Right cardiac atrium (tissue), 5 donors: ENCODE data around the gene HDAC6. TPM values are rescaled to one million over a fixed set of nuclear protein-coding genes. Genes with fewer than 3 reads are reported as not detected.

Experiments
- ATAC-seq, 2 donors: fragments of 200-7000 bp; cut with Tn5 transposase; one replicate each; pipeline versions ENCODE4 v1.8.0 to v1.9.1; 2020; ENCODE audit warnings: moderate library complexity in 2 of 2, mild to moderate bottlenecking in 1 of 2
- DNase-seq, 3 donors: peaks; one replicate each; pipeline ENCODE4 v3.0.0-alpha.2; 2020
- H3K27ac ChIP-seq: one replicate; pipeline ENCODE4 v1.5.1; 2013; ENCODE audit warnings: mild to moderate bottlenecking, low read length, control low read depth, moderate library complexity
- H3K27me3 ChIP-seq: one replicate; pipeline ENCODE4 v1.6.1; 2013; ENCODE audit not compliant: control insufficient read depth, insufficient read depth
- H3K4me1 ChIP-seq: one replicate; pipeline ENCODE4 v1.6.1; 2013; ENCODE audit warnings: low read length; ENCODE audit not compliant: control insufficient read depth, insufficient read depth
- H3K4me3 ChIP-seq: one replicate; pipeline ENCODE4 v1.5.1; 2013; ENCODE audit warnings: low read length, control low read depth
- H3K9me3 ChIP-seq: one replicate; pipeline ENCODE4 v1.6.1; 2013; ENCODE audit warnings: low read length; ENCODE audit not compliant: control insufficient read depth
- WGBS: extraction: QIAGEN DNeasy Blood & Tissue Kit; methylation state at CpG from one replicate; pipeline ENCODE4 v1.1.7; 2013; 5-methylcytosine and 5-hydroxymethylcytosine counted together
- intact Hi-C, 4 donors: fragments of 100-400 bp; cut with DNase I; formaldehyde crosslinking; loops; one replicate each; pipeline versions ENCODE4 v1.11.0 to v1.14.0; 2022 to 2023
- long read RNA-seq, 4 donors: library from polyadenylated mRNA; unstranded; transcript quantifications; one replicate each; pipeline ENCODE4 v2.0.0, GENCODE V29; 2020 to 2021
- polyA plus RNA-seq: library from polyadenylated mRNA; stranded (reverse); fragments of 200-250 nt; gene quantifications from one replicate; pipeline ENCODE4 v1.2.3, GENCODE V29; 2013
- total RNA-seq, 4 donors: library from RNA; stranded (reverse); fragmentation: NEBNext Ultra II Directional; extraction: Animal tissue kit (Norgen Biotek cat#: 25700); gene quantifications; one replicate each; pipeline ENCODE4 v1.2.1, GENCODE V29; 2021
- donor health status: healthy with polysubstance abuse.
- donor health status: DM: no; HTN: yes; CAD: no.
- donor health status: DM: no; HTN: no; CAD: no.
- donor health status: DM: no; HTN: yes; CAD: no; lungs with severe emphysema.
- donor health status: DM: yes; HTN: yes; CAD: no.

The HDAC6 gene
- 10 to 100 TPM; 42.6 to 56.7 (median 50.5) TPM for total RNA-seq
- polyA plus RNA-seq, result 41.5 TPM
- long read RNA-seq, donor 1, full-length matches to known transcripts, result 21 of 46 reads
- long read RNA-seq, donor 1, partial matches to known transcripts, result 13 of 46 reads
- long read RNA-seq, donor 1, other reads (novel, unspliced or antisense), result 12 of 46 reads
- long read RNA-seq, donor 2, full-length matches to known transcripts, result 4 of 23 reads
- long read RNA-seq, donor 2, partial matches to known transcripts, result 6 of 23 reads
- long read RNA-seq, donor 2, other reads (novel, unspliced or antisense), result 13 of 23 reads
- long read RNA-seq, donor 3, full-length matches to known transcripts, result 21 of 91 reads
- long read RNA-seq, donor 3, partial matches to known transcripts, result 40 of 91 reads
- long read RNA-seq, donor 3, other reads (novel, unspliced or antisense), result 30 of 91 reads
- long read RNA-seq, donor 4, full-length matches to known transcripts, result 8 of 25 reads
- long read RNA-seq, donor 4, partial matches to known transcripts, result 5 of 25 reads
- long read RNA-seq, donor 4, other reads (novel, unspliced or antisense), result 12 of 25 reads

DNA sequence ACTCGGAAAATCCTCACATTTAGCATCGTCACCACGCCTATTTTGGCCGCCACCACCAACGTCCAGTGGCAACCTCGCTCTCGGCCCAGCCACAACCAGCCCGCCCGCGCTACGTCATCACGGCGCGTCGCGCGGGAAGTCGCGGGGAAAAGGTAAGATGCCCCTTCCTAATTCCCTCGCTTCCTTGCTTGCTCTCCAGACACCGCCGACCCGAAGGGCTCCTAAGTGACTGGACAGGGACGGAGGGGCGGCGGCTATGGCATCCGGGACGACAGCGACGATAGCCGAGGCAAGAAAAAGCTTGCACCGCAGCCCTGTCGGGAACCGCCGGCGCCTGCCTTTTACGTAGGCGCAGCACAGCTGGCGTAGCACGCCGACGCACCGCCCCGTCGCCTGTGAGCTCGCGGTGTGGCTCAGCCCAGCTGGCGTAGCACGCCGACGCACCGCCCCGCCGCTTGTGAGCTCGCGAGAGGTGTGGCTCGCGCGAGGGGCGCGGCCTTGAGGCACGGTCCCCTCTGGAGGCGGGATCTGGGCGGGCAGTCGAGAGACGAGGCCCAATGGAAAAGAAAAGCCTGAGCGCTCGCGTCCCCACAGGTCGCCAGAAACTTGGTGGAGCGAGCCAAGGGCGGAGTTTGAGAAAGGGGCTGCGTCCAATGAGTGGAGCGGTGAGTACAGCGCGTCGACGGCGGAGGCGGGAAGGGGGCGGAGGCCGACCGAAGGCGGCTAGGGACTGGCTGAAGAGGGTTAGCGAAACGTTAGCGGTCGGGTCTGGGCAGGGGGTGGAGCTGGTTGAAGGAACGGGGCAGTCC lies at the start of gene HDAC6:
Gene HDAC6 (plus strand): TSS at position 788 of the 809 bp plus-strand sequence. CDS start 626 bp downstream, outside the sequence.
- Histone ChIP-seq H3K27ac (peak within 1 kb of the TSS; percentile 92), H3K9me3 (no peaks in the 10 kb centered on the region), H3K4me1 (no peaks in the 10 kb centered on the region), H3K27me3 (no peaks in the 10 kb centered on the region), H3K4me3 (peak within 1 kb of the TSS; percentile 65)
- peak; percentile 96 to 97 for ATAC-seq
- intact Hi-C loops, result no loop called here
- DNase-seq, result peak; percentile 97 to 99 (median 98)
- under 1% methylated on average over 89 of the region's 89 CpGs for WGBS

DNA sequence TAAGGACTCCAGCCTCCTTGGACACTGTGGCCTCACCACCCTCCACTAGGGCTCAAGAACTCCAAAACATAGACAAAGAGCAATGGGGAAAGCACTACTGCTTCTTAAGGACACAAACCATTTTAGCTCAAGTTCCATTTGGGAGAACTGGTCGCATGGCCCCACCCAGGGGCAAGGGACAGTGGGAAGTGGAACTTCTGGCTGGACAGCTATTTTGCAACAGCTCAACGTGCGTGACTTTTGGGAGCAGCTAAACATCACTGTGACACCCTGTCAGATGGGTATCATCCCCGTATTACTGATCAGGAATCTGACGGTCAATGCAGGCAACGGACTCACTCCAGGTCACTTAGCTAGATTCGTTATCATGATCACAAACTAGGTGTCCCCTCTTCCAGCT lies 49.4 kb upstream of the HDAC6 start:
- DNase-seq, result no peak
- Histone ChIP-seq H3K4me1 (no peaks in the 10 kb centered on the region), H3K27me3 (no peaks in the 10 kb centered on the region), H3K4me3 (no peak overlapping the region), H3K9me3 (no peaks in the 10 kb centered on the region), H3K27ac (no peak overlapping the region)
- intact Hi-C loops, result no loop called here
- WGBS, result 67% methylated on average over 7 of the region's 7 CpGs
- ATAC-seq, result no peak

DNA sequence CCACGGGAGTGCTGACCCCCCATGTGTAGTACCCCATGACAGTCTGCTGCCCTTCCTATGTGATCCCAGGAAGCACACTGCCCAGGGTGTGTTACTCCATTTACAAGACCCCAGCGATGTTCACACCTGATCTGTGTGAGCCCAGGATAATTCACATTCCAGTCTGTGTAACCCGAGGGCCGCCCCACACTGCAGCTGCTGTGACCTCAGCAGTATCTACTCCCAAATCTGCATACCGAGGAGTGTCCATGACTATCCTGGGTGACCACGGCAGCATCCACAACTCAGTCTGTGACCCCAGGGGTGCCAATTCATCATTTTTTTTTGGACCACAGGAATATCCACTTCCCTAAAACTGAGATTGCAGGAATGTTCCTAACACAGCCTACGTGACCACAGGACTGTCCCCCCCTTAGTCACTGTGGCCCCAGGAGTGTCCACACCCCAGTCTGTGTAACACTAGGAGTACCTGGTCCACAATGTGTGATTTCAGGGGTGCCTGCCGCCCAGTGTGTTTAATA lies 48.1 kb upstream of the HDAC6 start:
- no peak overlapping the region for H3K27ac ChIP-seq
- ATAC-seq, result no peak
- intact Hi-C loops, result no loop called here
- H3K4me3 ChIP-seq, result no peak overlapping the region
- DNase-seq, result no peak
- WGBS, result 64% methylated on average over 8 of the region's 8 CpGs
- no peaks in the 10 kb centered on the region for H3K9me3 ChIP-seq
- no peaks in the 10 kb centered on the region for H3K4me1 ChIP-seq
- H3K27me3 ChIP-seq, result no peaks in the 10 kb centered on the region

DNA sequence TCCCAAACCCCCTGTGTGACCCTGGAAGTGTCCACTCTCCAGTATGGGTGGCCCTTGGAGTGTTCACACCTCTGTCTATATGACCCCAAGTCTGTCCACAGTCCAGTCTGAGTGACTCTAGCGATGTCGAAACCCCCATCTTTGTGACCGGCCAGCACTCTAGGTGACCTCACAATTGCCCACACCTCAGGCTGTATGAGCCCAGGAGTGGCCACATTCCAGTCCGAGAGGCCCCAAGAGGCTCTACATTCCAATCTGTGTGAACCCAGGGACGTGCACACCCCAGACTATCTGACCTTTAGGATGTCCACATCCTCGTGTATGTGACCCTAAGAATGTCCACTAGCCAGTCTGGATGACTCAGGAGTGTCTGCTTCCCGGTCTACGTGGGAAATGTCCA lies 47.6 kb upstream of the HDAC6 start:
- H3K27ac ChIP-seq, result no peak overlapping the region
- no peaks in the 10 kb centered on the region for H3K4me1 ChIP-seq
- ATAC-seq (no peak), DNase-seq (no peak)
- 66% methylated on average over 8 of the region's 8 CpGs for WGBS
- H3K9me3 ChIP-seq, result no peaks in the 10 kb centered on the region
- H3K4me3 ChIP-seq, result no peak overlapping the region
- no peaks in the 10 kb centered on the region for H3K27me3 ChIP-seq
- intact Hi-C loops, result no loop called here

DNA sequence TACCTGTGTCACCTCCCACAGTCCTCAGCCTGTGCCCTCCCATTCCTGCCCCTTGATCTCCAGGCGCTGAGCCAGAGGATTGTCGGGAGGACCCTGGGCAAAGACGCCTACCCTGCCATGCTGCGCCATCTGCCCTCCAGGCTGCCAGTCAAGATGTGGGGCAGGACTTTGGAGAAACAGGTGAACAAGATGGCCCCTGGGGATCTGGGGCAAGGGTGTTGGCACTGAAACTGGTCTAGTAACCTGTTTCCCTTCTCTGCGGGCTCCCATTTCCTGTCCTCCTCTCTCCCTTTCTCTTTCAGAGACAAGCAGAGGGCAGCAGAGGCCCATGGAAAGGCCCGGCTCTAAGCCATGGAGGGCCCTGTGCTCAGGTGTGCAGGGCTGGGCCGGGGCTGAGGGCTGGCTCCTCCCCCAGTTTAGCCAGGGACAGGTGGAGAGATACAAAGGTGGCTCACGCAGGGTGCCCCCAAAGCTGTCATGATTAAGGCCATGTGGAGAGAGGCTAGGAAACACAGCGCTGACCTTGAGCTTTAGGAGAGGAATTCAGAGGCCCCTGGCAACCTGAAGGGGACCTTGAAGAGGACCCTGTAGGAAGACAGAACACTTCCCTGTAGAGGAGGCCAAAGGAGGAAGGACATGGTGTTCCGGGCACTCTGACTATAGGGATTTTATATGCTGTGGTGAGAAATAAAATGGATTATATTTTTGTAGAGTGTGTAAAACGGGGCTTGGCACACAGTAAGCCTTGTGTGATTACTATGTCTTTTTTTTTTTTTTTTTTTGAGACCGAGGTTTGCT lies 40.0 kb upstream of the HDAC6 start, which contains the start of gene GLOD5:
Gene GLOD5 (plus strand): TSS at position 74 of the 798 bp plus-strand sequence. CDS start 44 bp downstream, at position 118.
- ATAC-seq (no peak), DNase-seq (no peak)
- intact Hi-C loops, result no loop called here

DNA sequence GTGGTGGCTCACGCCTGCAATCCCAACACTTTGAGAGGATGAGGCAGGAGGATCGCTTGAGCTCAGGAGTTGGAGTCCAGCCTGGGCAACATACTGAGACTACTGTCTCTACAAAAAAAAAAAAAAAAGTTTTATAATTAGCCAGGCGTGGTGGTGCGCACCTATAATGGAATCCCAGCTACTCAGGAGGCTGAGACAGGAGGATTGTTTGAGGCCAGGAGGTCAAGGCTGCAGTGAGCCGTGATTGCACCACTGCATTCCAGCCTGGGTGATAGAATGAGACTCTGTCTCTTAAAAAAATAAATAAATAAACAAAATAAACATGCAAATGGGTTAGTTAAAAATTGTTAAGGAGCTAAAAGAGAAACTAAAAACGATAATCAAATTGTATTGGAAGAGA lies 32.6 kb upstream of the HDAC6 start:
- no peaks in the 10 kb centered on the region for H3K9me3 ChIP-seq
- 81% methylated on average over 6 of the region's 6 CpGs for WGBS
- DNase-seq, result no peak
- ATAC-seq, result no peak
- H3K27ac ChIP-seq, result no peak overlapping the region
- no peaks in the 10 kb centered on the region for H3K27me3 ChIP-seq
- intact Hi-C loops, result no loop called here
- H3K4me3 ChIP-seq, result no peak overlapping the region
- no peaks in the 10 kb centered on the region for H3K4me1 ChIP-seq

More for the DNA sequence above, 40.0 kb upstream of the HDAC6 start, which contains the start of gene GLOD5:
- Histone ChIP-seq H3K27me3 (no peaks in the 10 kb centered on the region), H3K4me3 (no peak within 1 kb of the TSS), H3K4me1 (no peaks in the 10 kb centered on the region), H3K9me3 (no peaks in the 10 kb centered on the region), H3K27ac (no peak within 1 kb of the TSS)
- 38% methylated on average over 12 of the region's 12 CpGs for WGBS

DNA sequence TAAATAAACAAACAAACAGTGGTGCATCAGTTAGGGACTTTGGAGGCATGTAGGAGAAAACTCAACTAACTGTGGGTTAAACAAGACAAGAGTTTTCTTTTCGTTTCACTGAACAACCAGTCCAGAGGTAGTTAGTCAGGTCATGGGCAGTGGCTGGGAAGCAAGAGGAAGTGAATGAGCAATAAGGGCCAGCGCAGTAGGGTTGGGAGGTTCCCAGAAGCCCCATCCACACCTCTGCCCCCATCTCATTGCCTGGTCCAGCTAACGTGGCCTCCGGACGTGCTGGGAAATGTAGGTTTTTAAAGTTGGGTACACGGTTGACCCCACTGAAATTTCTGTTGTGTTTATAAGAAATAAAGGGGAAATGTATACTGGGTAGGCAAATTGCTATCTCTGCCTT lies 31.6 kb upstream of the HDAC6 start:
- no peak overlapping the region for H3K4me3 ChIP-seq
- intact Hi-C loops, result no loop called here
- no peaks in the 10 kb centered on the region for H3K9me3 ChIP-seq
- DNase-seq (no peak), ATAC-seq (no peak)
- no peaks in the 10 kb centered on the region for H3K4me1 ChIP-seq
- no peaks in the 10 kb centered on the region for H3K27me3 ChIP-seq
- no peak overlapping the region for H3K27ac ChIP-seq
- WGBS, result 77% methylated on average over 6 of the region's 6 CpGs

DNA sequence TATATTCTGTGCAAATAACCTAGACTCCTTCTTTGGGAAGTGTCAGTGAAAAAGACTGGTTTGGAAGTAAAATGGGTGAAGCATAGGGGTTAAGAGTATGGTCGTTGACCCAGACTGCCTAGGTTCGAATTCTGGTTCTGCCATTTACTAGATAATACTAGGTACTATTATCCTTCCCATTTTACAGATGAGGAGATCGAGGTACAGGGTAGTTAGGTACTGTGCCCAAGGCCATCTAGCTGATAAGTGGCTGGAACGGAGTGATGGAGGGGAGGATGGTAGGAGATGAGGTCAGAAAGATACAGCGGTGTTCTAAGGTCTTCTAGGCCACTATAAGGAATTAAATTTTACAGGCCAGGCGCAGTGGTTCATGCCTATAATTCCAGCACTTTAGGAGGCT lies 29.3 kb upstream of the HDAC6 start:
- Histone ChIP-seq H3K4me1 (no peaks in the 10 kb centered on the region), H3K4me3 (no peak overlapping the region), H3K9me3 (no peaks in the 10 kb centered on the region), H3K27ac (no peak overlapping the region), H3K27me3 (no peaks in the 10 kb centered on the region)
- DNase-seq (no peak), ATAC-seq (no peak)
- 83% methylated on average over 6 of the region's 6 CpGs for WGBS
- intact Hi-C loops, result no loop called here

DNA sequence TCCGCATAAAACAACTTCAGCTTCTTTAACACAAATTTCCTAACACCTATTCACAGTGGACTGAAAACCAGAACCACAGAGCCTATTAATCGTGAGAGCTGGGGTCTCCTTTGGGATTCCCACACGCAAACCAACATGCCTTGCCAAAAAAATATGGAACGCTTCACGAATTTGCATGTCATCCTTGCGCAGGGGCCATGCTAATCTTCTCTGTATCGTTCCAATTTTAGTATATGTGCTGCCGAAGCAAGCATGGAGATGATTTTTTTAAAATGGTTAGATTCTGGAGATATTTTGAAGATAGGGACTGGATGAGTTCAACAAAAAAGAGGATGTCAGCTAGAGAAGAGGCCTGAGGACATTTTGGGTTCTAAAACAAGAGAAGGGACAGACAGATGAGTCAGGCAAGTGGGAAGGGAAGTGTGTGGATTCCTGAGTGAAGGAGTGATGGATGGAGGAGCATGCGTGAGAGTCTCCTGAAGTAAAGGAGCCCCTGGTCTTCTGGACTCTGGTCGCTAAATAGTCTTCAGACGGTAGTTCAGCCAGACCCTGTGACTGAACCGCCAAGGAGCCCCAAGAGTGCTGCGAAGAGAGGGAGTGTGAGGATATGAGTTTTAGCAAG lies 24.9 kb upstream of the HDAC6 start:
- ATAC-seq, result no peak
- intact Hi-C loops, result no loop called here

DNA sequence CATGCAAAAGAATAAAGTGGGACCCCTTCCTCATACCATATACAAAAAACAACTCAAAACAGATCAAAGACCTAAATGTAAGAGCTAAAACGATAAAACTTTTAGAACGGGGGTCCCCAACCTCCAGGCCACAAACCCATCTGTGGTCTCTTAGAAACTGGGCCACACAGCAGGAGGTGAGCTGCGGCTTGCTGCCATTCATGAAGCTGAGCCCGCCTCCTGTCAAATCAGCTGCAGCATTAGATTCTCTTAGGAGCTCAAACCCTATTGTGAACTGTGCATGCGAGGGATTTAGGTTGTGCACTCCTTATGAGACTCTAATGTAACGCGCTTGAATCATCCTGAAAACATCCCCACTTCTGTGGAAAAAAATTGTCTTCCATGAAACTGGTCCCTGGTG lies 22.5 kb upstream of the HDAC6 start:
- intact Hi-C loops, result no loop called here
- Histone ChIP-seq H3K4me1 (no peaks in the 10 kb centered on the region), H3K4me3 (no peak overlapping the region), H3K27me3 (no peaks in the 10 kb centered on the region), H3K9me3 (no peaks in the 10 kb centered on the region), H3K27ac (no peak overlapping the region)
- no peak for ATAC-seq
- no peak for DNase-seq
- WGBS, result 81% methylated on average over 7 of the region's 7 CpGs

More for the DNA sequence above, 24.9 kb upstream of the HDAC6 start:
- DNase-seq, result no peak
- no peaks in the 10 kb centered on the region for H3K9me3 ChIP-seq
- 72% methylated on average over 13 of the region's 13 CpGs for WGBS
- H3K27me3 ChIP-seq, result no peaks in the 10 kb centered on the region
- no peak overlapping the region for H3K4me3 ChIP-seq
- no peak overlapping the region for H3K27ac ChIP-seq
- no peaks in the 10 kb centered on the region for H3K4me1 ChIP-seq
